Left kidney (tissue), 2 donors: ENCODE results near the gene DIDO1. TPM values are rescaled to one million over a fixed set of nuclear protein-coding genes. Genes with fewer than 3 reads are reported as not detected.

Experiments
- DNase-seq: peaks from one replicate; pipeline ENCODE4 v3.0.0-alpha.2; 2013
- polyA plus RNA-seq: library from polyadenylated mRNA; unstranded; fragments of 120-200 nt; gene quantifications from one replicate; pipeline ENCODE4 v1.2.1, GENCODE V29; 2013; ENCODE audit not compliant: insufficient read length

Gene DIDO1
- polyA plus RNA-seq, 1 donor: 66.2 TPM

GRCh38 chr20:62834967-62835730 lies 91.2 kb downstream of the DIDO1 start:
- DNase-seq: no peak

GRCh38 chr20:62832951-62833391 lies 93.3 kb downstream of the DIDO1 start:
- no peak for DNase-seq

GRCh38 chr20:62832212-62832922 lies 93.9 kb downstream of the DIDO1 start:
- DNase-seq: no peak

GRCh38 chr20:62831854-62832211 lies 94.5 kb downstream of the DIDO1 start:
- DNase-seq: no peak

GRCh38 chr20:62831361-62831788 lies 94.9 kb downstream of the DIDO1 start:
- DNase-seq: no peak

- no peak for DNase-seq
Observed at GRCh38 chr20:62830821-62831220, 95.5 kb downstream of the DIDO1 start.

GRCh38 chr20:62830251-62830650 lies 96.1 kb downstream of the DIDO1 start:
- no peak for DNase-seq

- no peak for DNase-seq
Observed at GRCh38 chr20:62829231-62830230, 96.8 kb downstream of the DIDO1 start.

- no peak for DNase-seq
Observed at GRCh38 chr20:62828511-62829230, 97.6 kb downstream of the DIDO1 start.

- no peak for DNase-seq
Observed at GRCh38 chr20:62828051-62828450, 98.3 kb downstream of the DIDO1 start.

Other genes with a start within 250 kb of the DIDO1 start
- gene NTSR1, start 217.7 kb downstream of the DIDO1 start, polyA plus RNA-seq: 1.5 TPM
- 14.8 TPM for gene MRGBP, start 130.0 kb downstream of the DIDO1 start, polyA plus RNA-seq
- 24.6 TPM for gene OGFR, start 121.7 kb downstream of the DIDO1 start, polyA plus RNA-seq
- 10.3 TPM for gene COL9A3, start 109.5 kb downstream of the DIDO1 start, polyA plus RNA-seq
- 12.6 TPM for gene TCFL5, start 64.7 kb downstream of the DIDO1 start, polyA plus RNA-seq
- 57.8 TPM for gene GID8, start 11.6 kb upstream of the DIDO1 start, polyA plus RNA-seq
- gene SLC17A9, start 26.2 kb upstream of the DIDO1 start, polyA plus RNA-seq: 1.7 TPM
- gene BHLHE23, start 80.5 kb upstream of the DIDO1 start, polyA plus RNA-seq: not detected